DMS53 (cell line): Measurements from ENCODE around the gene SMIM44.
"Not testable (repeated sequence)": the region's sequence is repeated elsewhere in the genome, so short reads cannot be mapped to it uniquely, and the experiment has no call there.

Experiments
- DNase-seq: peaks from one replicate; lab custom pipeline; 2025; lab: John Stamatoyannopoulos, UW

Gene SMIM44

GRCh38 chr19:3517638-3518037, 34.4 kb upstream of the SMIM44 start:
- DNase-seq: no peak

- peak; percentile 93 for DNase-seq
These were observed 33.5 kb upstream of the SMIM44 start for GRCh38 chr19:3516675-3517207.

- no peak for DNase-seq
These were observed 32.7 kb upstream of the SMIM44 start for GRCh38 chr19:3515891-3516422.

GRCh38 chr19:3514930-3515329, 31.7 kb upstream of the SMIM44 start:
- DNase-seq: no peak

- no peak for DNase-seq
These were observed 30.2 kb upstream of the SMIM44 start for GRCh38 chr19:3513229-3514140.

GRCh38 chr19:3512562-3513228, 29.5 kb upstream of the SMIM44 start:
- DNase-seq: no peak

- DNase-seq: no peak
These were observed 28.4 kb upstream of the SMIM44 start for GRCh38 chr19:3511506-3512251.

GRCh38 chr19:3510727-3511126, 27.5 kb upstream of the SMIM44 start:
- DNase-seq: no peak

GRCh38 chr19:3509566-3509989, 26.3 kb upstream of the SMIM44 start:
- DNase-seq: no peak

- DNase-seq: no peak
These were observed 25.7 kb upstream of the SMIM44 start for GRCh38 chr19:3508771-3509535.

GRCh38 chr19:3508121-3508661, 24.9 kb upstream of the SMIM44 start:
- DNase-seq: not testable (repeated sequence)

- no peak for DNase-seq
These were observed 24.3 kb upstream of the SMIM44 start for GRCh38 chr19:3507371-3508120.

- peak; percentile 49 for DNase-seq
These were observed 23.4 kb upstream of the SMIM44 start for GRCh38 chr19:3506384-3507340.

- DNase-seq: peak; percentile 98
These were observed 22.6 kb upstream of the SMIM44 start, which contains the start of gene FZR1 for GRCh38 chr19:3505598-3506383. Gene FZR1 (plus strand): TSS chr19:3506311. CDS start chr19:3522990, 16,679 bp downstream.

GRCh38 chr19:3504735-3505134, 21.5 kb upstream of the SMIM44 start:
- no peak for DNase-seq

GRCh38 chr19:3503036-3503572, 19.9 kb upstream of the SMIM44 start:
- DNase-seq: no peak

- DNase-seq: no peak
These were observed 18.5 kb upstream of the SMIM44 start for GRCh38 chr19:3501780-3502179.
